H1 (cell line): ENCODE data around the gene MAP2K5. TPM values are rescaled to one million over a fixed set of nuclear protein-coding genes. Genes with fewer than 3 reads are reported as not detected.

Source experiments
- CTCF ChIA-PET: fragments of 300-600 bp; sonication (Branson Sonifier 250); formaldehyde crosslinking; loops from one replicate; lab custom pipeline; 2021; ENCODE audit not compliant: partially characterized antibody; lab: Charles Lee
- POLR2A ChIA-PET: fragments of 300-600 bp; sonication (Branson Sonifier 250); formaldehyde crosslinking; loops from one replicate; lab custom pipeline; 2021; ENCODE audit warnings: inconsistent platforms; ENCODE audit not compliant: partially characterized antibody; lab: Charles Lee
- DNase-seq, 2 experiments: peaks; one replicate each; pipeline versions ENCODE4 v3.0.0 to v3.0.0-alpha.2; 2010 to 2022; ENCODE audit warnings: low spot score in 2 of 2, low read depth in 1 of 2, mixed read lengths in 1 of 2
- FAIRE-seq: peaks from 2 replicates; lab custom pipeline; 2011; peaks lifted over from hg19 to GRCh38; lab: Jason Lieb, UNC
- H2AFZ ChIP-seq: 2 replicates; pipeline ENCODE4 v1.8.1; 2012; ENCODE audit warnings: low read length, inconsistent platforms
- H2AK5ac ChIP-seq: 2 replicates; pipeline ENCODE4 v1.6.1; 2013; ENCODE audit warnings: low read depth, low read length
- H2BK120ac ChIP-seq: replicated peaks from 2 replicates; pipeline ENCODE3; 2013; ENCODE audit warnings: low read depth, low read length, inconsistent platforms
- H2BK12ac ChIP-seq: 2 replicates; pipeline ENCODE4 v1.6.1; 2013; ENCODE audit warnings: low read depth, low read length
- H2BK15ac ChIP-seq: 2 replicates; pipeline ENCODE4 v1.6.1; 2013; ENCODE audit warnings: low read length
- H2BK20ac ChIP-seq: 2 replicates; pipeline ENCODE4 v1.6.1; 2013; ENCODE audit warnings: low read length
- H2BK5ac ChIP-seq: 2 replicates; pipeline ENCODE4 v1.6.1; 2013; ENCODE audit warnings: low read depth, low read length
- H3K14ac ChIP-seq: 2 replicates; pipeline ENCODE4 v1.6.1; 2013; ENCODE audit warnings: inconsistent platforms; ENCODE audit not compliant: insufficient read length
- H3K18ac ChIP-seq: 2 replicates; pipeline ENCODE4 v1.6.1; 2013; ENCODE audit warnings: low read length; ENCODE audit errors: extremely low read depth
- H3K23ac ChIP-seq: 2 replicates; pipeline ENCODE4 v1.6.1; 2013; ENCODE audit warnings: inconsistent platforms; ENCODE audit not compliant: insufficient read length
- H3K23me2 ChIP-seq: 2 replicates; pipeline ENCODE4 v1.6.1; 2013; ENCODE audit warnings: low read depth, low read length
- H3K27ac ChIP-seq: 2 replicates; pipeline ENCODE4 v1.6.1; 2011; ENCODE audit warnings: low read depth, low read length, inconsistent platforms
- H3K27me3 ChIP-seq, 4 experiments: replicated peaks in 1 of 4; 1 replicate in 1 of 4; 2 replicates in 3 of 4; pipeline versions ENCODE4 v1.6.1 to v1.8.1; 2011 to 2013; ENCODE audit warnings: low read length in 3 of 4, mild to moderate bottlenecking in 3 of 4, inconsistent platforms in 2 of 4, mixed read lengths in 2 of 4, moderate library complexity in 1 of 4; ENCODE audit not compliant: control insufficient read depth in 3 of 4, insufficient read depth in 3 of 4; ENCODE audit errors: extremely low read depth in 1 of 4
- H3K36me3 ChIP-seq, 4 experiments: 2 replicates each; pipeline versions ENCODE4 v1.6.1 to v1.8.1; 2011 to 2013; ENCODE audit warnings: mild to moderate bottlenecking in 4 of 4, low read length in 3 of 4, moderate library complexity in 2 of 4, control low read depth in 1 of 4, inconsistent platforms in 1 of 4; ENCODE audit not compliant: insufficient read depth in 4 of 4, control insufficient read depth in 2 of 4
- H3K4ac ChIP-seq: replicated peaks from 2 replicates; pipeline ENCODE3; 2013; ENCODE audit warnings: low read length, low read depth, mixed read lengths, inconsistent platforms; ENCODE audit not compliant: insufficient read length
- H3K4me1 ChIP-seq, 4 experiments: replicated peaks in 1 of 4; 1 replicate in 1 of 4; 2 replicates in 3 of 4; pipeline versions ENCODE4 v1.6.1 to v1.8.1; 2011 to 2013; ENCODE audit warnings: low read length in 3 of 4, inconsistent platforms in 2 of 4, mixed read lengths in 1 of 4; ENCODE audit not compliant: insufficient read depth in 4 of 4, control insufficient read depth in 3 of 4
- H3K4me2 ChIP-seq, 2 experiments: 2 replicates each; pipeline versions ENCODE4 v1.6.1 to v1.8.1; 2011 to 2013; ENCODE audit warnings: low read depth in 2 of 2, low read length in 2 of 2, control low read depth in 1 of 2, inconsistent platforms in 1 of 2, mild to moderate bottlenecking in 1 of 2; ENCODE audit not compliant: insufficient read depth in 1 of 2
- H3K4me3 ChIP-seq, 4 experiments: fragments of 200-600, 300-600 bp in 1 of 4; sonication (generic), shearing (Covaris generic), sonication (Bioruptor Twin) in 1 of 4; 2 replicates each; pipeline versions ENCODE4 v1.5.1 to v1.8.1; 2011 to 2016; ENCODE audit warnings: low read length in 4 of 4, low read depth in 3 of 4, control low read depth in 2 of 4, inconsistent platforms in 2 of 4, mild to moderate bottlenecking in 2 of 4, mixed read lengths in 1 of 4, moderate library complexity in 1 of 4; ENCODE audit not compliant: insufficient read depth in 2 of 4; ENCODE audit errors: extremely low read depth in 1 of 4
- H3K56ac ChIP-seq: replicated peaks from 2 replicates; pipeline ENCODE3; 2013; ENCODE audit warnings: low read depth, mild to moderate bottlenecking, mixed read lengths, low read length, inconsistent platforms; ENCODE audit not compliant: insufficient read length
- H3K79me1 ChIP-seq: 2 replicates; pipeline ENCODE4 v1.6.1; 2013; ENCODE audit warnings: low read depth, low read length, control low read depth
- H3K79me2 ChIP-seq, 2 experiments: 2 replicates each; pipeline versions ENCODE4 v1.6.1 to v1.8.1; 2012 to 2013; ENCODE audit warnings: low read length in 2 of 2, mild to moderate bottlenecking in 2 of 2, inconsistent platforms in 1 of 2; ENCODE audit not compliant: insufficient read depth in 2 of 2, control insufficient read depth in 1 of 2
- H3K9ac ChIP-seq, 4 experiments: replicated peaks in 1 of 4; 1 replicate in 1 of 4; 2 replicates in 3 of 4; pipeline versions ENCODE4 v1.6.1 to v1.8.1; 2011 to 2013; ENCODE audit warnings: low read depth in 3 of 4, low read length in 3 of 4, control low read depth in 2 of 4, mild to moderate bottlenecking in 2 of 4, moderate library complexity in 2 of 4, inconsistent platforms in 1 of 4; ENCODE audit errors: extremely low read depth in 1 of 4
- H3K9me3 ChIP-seq, 2 experiments: 2 replicates each; pipeline versions ENCODE4 v1.6.1 to v1.8.1; 2012 to 2013; ENCODE audit warnings: mild to moderate bottlenecking in 2 of 2, moderate library complexity in 2 of 2, control low read depth in 1 of 2, inconsistent platforms in 1 of 2, low read depth in 1 of 2, low read length in 1 of 2, mixed read lengths in 1 of 2; ENCODE audit not compliant: insufficient read depth in 2 of 2
- H4K20me1 ChIP-seq, 2 experiments: replicated peaks in 1 of 2; 2 replicates each; pipeline versions ENCODE3 to v1.8.1; 2011 to 2013; ENCODE audit warnings: inconsistent platforms in 2 of 2, low read length in 2 of 2, mild to moderate bottlenecking in 1 of 2; ENCODE audit not compliant: insufficient read depth in 2 of 2, control insufficient read depth in 1 of 2
- H4K5ac ChIP-seq: 2 replicates; pipeline ENCODE4 v1.6.1; 2013; ENCODE audit warnings: low read length, low read depth, mixed read lengths, inconsistent platforms; ENCODE audit not compliant: insufficient read length
- H4K8ac ChIP-seq: 2 replicates; pipeline ENCODE4 v1.8.0; 2013; ENCODE audit warnings: mild to moderate bottlenecking, moderate library complexity, low read length, inconsistent platforms; ENCODE audit not compliant: insufficient read depth; ENCODE audit errors: extremely low read depth
- H4K91ac ChIP-seq: replicated peaks from 2 replicates; pipeline ENCODE3; 2013; ENCODE audit warnings: low read length, mixed read lengths, inconsistent platforms; ENCODE audit not compliant: insufficient read length
- BCL11A ChIP-seq, 2 experiments: IDR thresholded peaks; one replicate each; pipeline ENCODE4 v1.6.1; 2011; ENCODE audit warnings: low read depth in 2 of 2, low read length in 2 of 2, mild to moderate bottlenecking in 2 of 2
- JUND ChIP-seq: IDR thresholded peaks from 2 replicates; pipeline ENCODE4 v1.6.1; 2011; ENCODE audit warnings: mild to moderate bottlenecking, improper control_type of control experiment, low read length
- POLR2AphosphoS5 ChIP-seq: IDR thresholded peaks from 2 replicates; pipeline ENCODE4 v1.6.1; 2011; ENCODE audit warnings: low read depth, low read length
- RAD21 ChIP-seq, 2 experiments: IDR thresholded peaks in 1 of 2; conservative IDR thresholded peaks in 1 of 2; 2 replicates each; pipeline ENCODE4 v1.6.1; 2011; ENCODE audit warnings: low read depth in 2 of 2, low read length in 2 of 2, improper control_type of control experiment in 1 of 2, inconsistent platforms in 1 of 2, mild to moderate bottlenecking in 1 of 2, moderate library complexity in 1 of 2
- RXRA ChIP-seq: IDR thresholded peaks from 2 replicates; pipeline ENCODE4 v1.6.1; 2011; ENCODE audit warnings: low read depth, mild to moderate bottlenecking, low read length, moderate library complexity; ENCODE audit not compliant: insufficient read depth
- WGBS, 2 experiments: shearing (Covaris generic) in 1 of 2; methylation state at CpG; one replicate each; pipeline versions ENCODE4 v1.1.6 to v1.1.7; 2013 to 2015; ENCODE audit warnings: low lambda C conversion rate in 2 of 2, mixed read lengths in 2 of 2, inconsistent platforms in 1 of 2, low coverage in 1 of 2, missing lambda C conversion rate in 1 of 2; ENCODE audit not compliant: insufficient replicate concordance in 2 of 2, insufficient coverage in 1 of 2, insufficient read length in 1 of 2; ENCODE audit errors: extremely low coverage in 1 of 2, missing lambda C conversion rate in 1 of 2; 5-methylcytosine and 5-hydroxymethylcytosine counted together
- polyA plus RNA-seq, 7 experiments: library from polyadenylated mRNA; depleted of rRNA in 3 of 7; stranded (reverse) in 5 of 7; unstranded in 2 of 7; fragments of >200 nt in 5 of 7; fragments of 200-250 nt in 2 of 7; gene quantifications; 1 replicate in 5 of 7; 2 replicates in 1 of 7; 4 replicates in 1 of 7; pipeline versions ENCODE4 v1.2.1 to v1.2.3, GENCODE V29; 2011 to 2013; ENCODE audit warnings: missing spikeins in 2 of 7, mixed read lengths in 2 of 7
- total RNA-seq: library from RNA; stranded (reverse); fragmentation: NEBNext Ultra II Directional; extraction: Animal tissue kit (Norgen Biotek cat#: 25700); gene quantifications from 2 replicates; pipeline ENCODE4 v1.2.1, GENCODE V29; 2021

MAP2K5 gene
- total and polyA plus RNA-seq, 2 of the 8 experiments (the other 6 are each of a cell fraction or from before 2014, with no cell fraction given): 4.4 to 15.8 TPM

DNA sequence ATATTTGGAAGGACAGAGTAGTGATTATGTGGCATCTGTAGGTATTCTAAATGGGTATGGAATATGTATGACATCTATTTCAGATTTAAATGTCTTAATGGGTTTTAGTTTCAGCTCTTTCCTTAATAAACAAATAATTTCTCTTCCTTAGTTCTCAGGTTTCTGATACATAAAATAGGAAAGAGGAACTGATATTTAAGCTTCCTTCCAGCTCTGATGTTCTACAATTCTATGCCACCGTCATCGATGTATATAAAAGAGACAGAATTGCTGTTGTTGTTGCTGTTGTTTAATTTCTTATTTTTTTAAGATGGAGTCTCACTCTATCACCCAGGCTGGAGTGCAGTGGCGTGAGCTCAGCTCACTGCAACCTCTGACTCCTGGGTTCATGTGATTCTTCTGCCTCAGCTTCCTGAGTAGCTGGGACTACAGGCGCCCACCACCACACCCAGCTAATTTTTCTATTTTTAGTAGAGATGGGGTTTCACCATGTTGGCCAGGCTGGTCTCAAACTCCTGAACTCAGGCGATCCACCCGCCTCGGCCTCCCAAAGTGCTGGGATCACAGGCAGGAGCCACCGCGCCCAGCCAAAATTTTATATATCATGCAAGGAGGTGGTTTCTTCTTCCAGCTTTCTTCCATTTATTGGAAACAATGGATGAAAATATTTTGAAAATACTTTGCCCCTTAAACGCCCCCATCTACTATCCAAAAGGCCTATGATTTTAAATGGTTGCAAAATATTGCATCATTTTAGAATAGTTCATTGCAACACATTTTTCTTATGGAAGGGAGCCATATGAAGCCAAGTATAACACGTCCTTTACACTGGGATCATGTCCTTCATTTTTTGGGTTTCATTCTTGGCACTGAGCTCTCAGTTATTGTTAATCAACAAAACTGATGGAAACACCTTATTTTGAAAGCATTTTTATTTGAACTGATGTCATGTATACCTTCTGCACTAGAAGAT lies 35.4 kb upstream of the MAP2K5 start:
- Histone ChIP-seq H3K36me3 (no peaks in the 10 kb centered on the region), H4K5ac (no peak overlapping the region), H2AK5ac (no peak overlapping the region), H3K9ac (no peak overlapping the region), H2AFZ (no peak overlapping the region), H4K8ac (no peak overlapping the region), H3K18ac (no peak overlapping the region), H3K9me3 (no peaks in the 10 kb centered on the region), H3K4ac (no peak overlapping the region), H3K23ac (no peak overlapping the region), H3K4me3 (no peak overlapping the region), H4K20me1 (no peaks in the 10 kb centered on the region), H3K4me2 (no peak overlapping the region), H3K14ac (no peak overlapping the region), H2BK120ac (no peak overlapping the region), H2BK5ac (no peak overlapping the region), H2BK20ac (no peak overlapping the region), H3K56ac (no peak overlapping the region), H2BK12ac (no peak overlapping the region), H3K79me2 (no peaks in the 10 kb centered on the region), H2BK15ac (no peak overlapping the region), H3K4me1 (peaks cover 0 to 5% (median 4%) of the 10 kb centered on the region in 4 experiments; a peak in 3 of 7 replicates), H3K27me3 (no peaks in the 10 kb centered on the region), H3K23me2 (no peaks in the 10 kb centered on the region), H4K91ac (no peak overlapping the region), H3K27ac (no peak overlapping the region), H3K79me1 (no peaks in the 10 kb centered on the region)
- TF ChIP-seq BCL11A (IDR thresholded peaks at IDR 0.05; ENCODE audit: low read depth in 2 of 2, low read length in 2 of 2) (no peak), RAD21 (IDR thresholded peaks at IDR 0.05 in 1 of 2, conservative IDR thresholded peaks at IDR 0.05 in 1 of 2; ENCODE audit: low read depth in 2 of 2, low read length in 2 of 2) (no peak), POLR2AphosphoS5 (no peak), RXRA (no peak), JUND (no peak)
- DNase-seq (no peak), FAIRE-seq (no peak)
- ChIA-PET CTCF (interaction anchor here (1.1 to 1.3 kb wide), 2 partner anchors 13 to 106 kb away, joined by 4 read pairs; no protein-coding TSS in a partner anchor), POLR2A (interaction anchor here (0.6 kb wide), 1 partner anchor 30 kb away, joined by 3 read pairs; no protein-coding TSS in a partner anchor)
- 93% methylated on average over 11 of the region's 11 CpGs; no CpG with 5 or more reads in 1 of the 2 experiments for WGBS, 2 experiments
